Naive thymus-derived CD4-positive, alpha-beta T cell (primary cell): ENCODE data around the gene MAVS. TPM values are rescaled to one million over a fixed set of nuclear protein-coding genes. Genes with fewer than 3 reads are reported as not detected.
"Not testable (repeated sequence)": the region's sequence is repeated elsewhere in the genome, so short reads cannot be mapped to it uniquely, and the experiment has no call there.

Experiments
- ATAC-seq: fragments of 150-1000 bp; cut with Tn5 transposase; 2 replicates; pipeline ENCODE4 v1.10.0; 2021; ENCODE audit warnings: mild to moderate bottlenecking, moderate library complexity
- CTCF ChIA-PET: fragments of 350-600 bp; sonication (Branson Sonifier 250); formaldehyde crosslinking; loops from one replicate; lab custom pipeline; 2021; ENCODE audit warnings: antibody characterized with exemption; lab: Charles Lee
- POLR2A ChIA-PET: fragments of 350-600 bp; sonication (Branson Sonifier 250); formaldehyde crosslinking; loops from one replicate; lab custom pipeline; 2021; ENCODE audit warnings: antibody characterized with exemption, inconsistent platforms; lab: Charles Lee
- DNase-seq, 9 donors: peaks; one replicate each; pipeline versions ENCODE4 v3.0.0 to v3.0.0-alpha.2; 2020 to 2022; ENCODE audit warnings: mixed read lengths in 1 of 9
- H3K27ac ChIP-seq: one replicate; pipeline ENCODE4 v1.7.0; 2013; ENCODE audit warnings: mild to moderate bottlenecking, low read depth, low read length, moderate library complexity
- H3K27me3 ChIP-seq, 2 donors: one replicate each; pipeline ENCODE4 v1.7.0; 2013; ENCODE audit warnings: low read length in 2 of 2, mild to moderate bottlenecking in 2 of 2, moderate library complexity in 2 of 2; ENCODE audit not compliant: control insufficient read depth in 2 of 2, insufficient read depth in 2 of 2
- H3K36me3 ChIP-seq, 3 experiments: 1 replicate in 2 of 3; 2 replicates in 1 of 3; pipeline ENCODE4 v1.7.0; 2013; ENCODE audit warnings: low read length in 3 of 3, mild to moderate bottlenecking in 3 of 3, moderate library complexity in 1 of 3; ENCODE audit not compliant: insufficient read depth in 3 of 3, control insufficient read depth in 2 of 3
- H3K4me1 ChIP-seq, 2 donors: one replicate each; pipeline ENCODE4 v1.7.0; 2013; ENCODE audit warnings: low read length in 2 of 2, mild to moderate bottlenecking in 2 of 2, moderate library complexity in 1 of 2; ENCODE audit not compliant: control insufficient read depth in 2 of 2, insufficient read depth in 2 of 2
- H3K4me3 ChIP-seq: 2 replicates; pipeline ENCODE4 v1.7.0; 2013; ENCODE audit warnings: mild to moderate bottlenecking, low read length
- H3K9me3 ChIP-seq, 3 experiments: 1 replicate in 2 of 3; 2 replicates in 1 of 3; pipeline ENCODE4 v1.7.0; 2013; ENCODE audit warnings: low read length in 3 of 3; ENCODE audit not compliant: control insufficient read depth in 2 of 3
- H3K27ac Mint-ChIP-seq, 9 donors: one replicate each; pipeline ENCODE4 v1.8.0; 2020 to 2022; ENCODE audit warnings: mixed read lengths in 9 of 9, mild to moderate bottlenecking in 8 of 9, moderate library complexity in 5 of 9, inconsistent platforms in 2 of 9
- H3K27me3 Mint-ChIP-seq, 5 donors: one replicate each; pipeline ENCODE4 v1.8.0; 2021 to 2022; ENCODE audit warnings: mixed read lengths in 5 of 5, mild to moderate bottlenecking in 1 of 5
- H3K36me3 Mint-ChIP-seq, 5 donors: one replicate each; pipeline ENCODE4 v1.8.0; 2020 to 2022; ENCODE audit warnings: mixed read lengths in 5 of 5, mild to moderate bottlenecking in 3 of 5, inconsistent platforms in 1 of 5
- H3K4me1 Mint-ChIP-seq, 7 donors: one replicate each; pipeline ENCODE4 v1.8.0; 2020 to 2022; ENCODE audit warnings: mixed read lengths in 7 of 7, mild to moderate bottlenecking in 3 of 7, inconsistent platforms in 1 of 7
- H3K4me3 Mint-ChIP-seq, 10 donors: one replicate each; pipeline ENCODE4 v1.8.0; 2020 to 2022; ENCODE audit warnings: mild to moderate bottlenecking in 10 of 10, mixed read lengths in 10 of 10, moderate library complexity in 6 of 10, inconsistent platforms in 2 of 10
- H3K9me3 Mint-ChIP-seq, 11 donors: one replicate each; pipeline ENCODE4 v1.8.0; 2020 to 2022; ENCODE audit warnings: mixed read lengths in 11 of 11, mild to moderate bottlenecking in 4 of 11, inconsistent platforms in 1 of 11, moderate library complexity in 1 of 11
- intact Hi-C, 2 donors: fragments of 100-400 bp; cut with micrococcal nuclease; formaldehyde crosslinking; loops; one replicate each; pipeline ENCODE4 v1.15.1; 2023
- polyA plus RNA-seq, 2 donors: library from polyadenylated mRNA; unstranded; fragments of 300-500 nt; fragmentation: Illumina TruSeq; gene quantifications; one replicate each; pipeline ENCODE4 v1.2.3, GENCODE V29; 2021
- total RNA-seq, 6 experiments: library from RNA in 5 of 6; stranded (reverse) in 5 of 6; gene quantifications; 1 replicate in 5 of 6; 2 replicates in 1 of 6; pipeline ENCODE4 v1.2.3 and lab custom pipeline; 2021 to 2026

Gene MAVS
- total and polyA plus RNA-seq, 7 experiments from 2014 or later, result 3.5 to 49.9 (median 26.4) TPM

GRCh38 chr20:3876676-3877075 is 30.0 kb downstream of the MAVS start:
- H3K9me3 Mint-ChIP-seq, result no peaks in the 10 kb centered on the region
- H3K4me3 Mint-ChIP-seq, result no peak overlapping the region
- H3K4me1 ChIP-seq, result no peaks in the 10 kb centered on the region
- peaks cover 15 to 33% (median 26%) of the 10 kb centered on the region in 7 donors for H3K4me1 Mint-ChIP-seq
- no peak overlapping the region for H3K4me3 ChIP-seq
- H3K27me3 ChIP-seq, result no peaks in the 10 kb centered on the region
- H3K27me3 Mint-ChIP-seq, result no peaks in the 10 kb centered on the region
- H3K36me3 Mint-ChIP-seq, result peaks cover 0 to 28% (median 9%) of the 10 kb centered on the region in 5 donors
- no peaks in the 10 kb centered on the region for H3K9me3 ChIP-seq
- CTCF ChIA-PET, result no interaction called here
- no peak overlapping the region for H3K27ac ChIP-seq
- ATAC-seq (no peak), DNase-seq (no peak)
- intact Hi-C loops, result no loop called here
- POLR2A ChIA-PET, result interaction anchor here (0.6 to 1.2 kb wide), 3 partner anchors 19 to 129 kb away, joined by 3 to 5 read pairs (median 4); no protein-coding TSS in a partner anchor
- no peak overlapping the region for H3K27ac Mint-ChIP-seq
- peaks cover 0 to 27% (median 0%) of the 10 kb centered on the region in 3 experiments for H3K36me3 ChIP-seq

- peaks cover 11 to 32% (median 15%) of the 10 kb centered on the region in 7 donors for H3K4me1 Mint-ChIP-seq
- H3K36me3 ChIP-seq, result peaks cover 0 to 12% (median 0%) of the 10 kb centered on the region in 3 experiments
- H3K27me3 ChIP-seq, H3K4me3 Mint-ChIP-seq, H3K9me3 ChIP-seq, H3K27ac Mint-ChIP-seq, H3K4me3 ChIP-seq, intact Hi-C loops, DNase-seq, H3K9me3 Mint-ChIP-seq, POLR2A ChIA-PET, ATAC-seq, H3K27me3 Mint-ChIP-seq, H3K27ac ChIP-seq, H3K4me1 ChIP-seq: not testable (repeated sequence)
- CTCF ChIA-PET, result interaction anchor here (0.6 kb wide), 1 partner anchor 1215 kb away, joined by 3 read pairs; the partner anchor contains the start of gene IDH3B
- peaks cover 0 to 16% (median under 1%) of the 10 kb centered on the region in 5 donors for H3K36me3 Mint-ChIP-seq
Observed at GRCh38 chr20:3878921-3879274, 32.3 kb downstream of the MAVS start.

GRCh38 chr20:3885715-3886114 is 39.1 kb downstream of the MAVS start:
- no peak for DNase-seq
- Mint-ChIP-seq H3K27ac (peak overlapping the region in 1 of 9 donors; percentile 47), H3K9me3 (peaks cover 0 to 2% (median 0%) of the 10 kb centered on the region in 11 donors), H3K4me3 (no peak overlapping the region), H3K4me1 (peaks cover 20 to 38% (median 25%) of the 10 kb centered on the region in 7 donors), H3K27me3 (no peaks in the 10 kb centered on the region), H3K36me3 (peaks cover 0 to 21% (median 7%) of the 10 kb centered on the region in 5 donors)
- H3K27ac ChIP-seq, result no peak overlapping the region
- no peaks in the 10 kb centered on the region for H3K9me3 ChIP-seq
- intact Hi-C loops, result loop anchor here in 1 of 2 donors (5.0 kb wide), 2 partner anchors 38 to 42 kb away; partner anchors contain the start of gene MAVS
- no peak overlapping the region for H3K4me3 ChIP-seq
- no peak for ATAC-seq
- no peaks in the 10 kb centered on the region for H3K27me3 ChIP-seq
- POLR2A ChIA-PET, result interaction anchor here (0.8 kb wide), 1 partner anchor 16 kb away, joined by 3 read pairs; no protein-coding TSS in a partner anchor
- peaks cover 0 to 5% of the 10 kb centered on the region in 2 donors for H3K4me1 ChIP-seq
- H3K36me3 ChIP-seq, result peaks cover 0 to 3% (median 0%) of the 10 kb centered on the region in 3 experiments
- CTCF ChIA-PET, result no interaction called here

GRCh38 chr20:3887876-3888620 is 41.4 kb downstream of the MAVS start:
- no peaks in the 10 kb centered on the region for H3K27me3 ChIP-seq
- no peaks in the 10 kb centered on the region for H3K9me3 ChIP-seq
- ChIA-PET POLR2A (interaction anchor here (0.6 to 1.8 kb wide), 6 partner anchors 57 to 198 kb away, joined by 3 to 10 read pairs (median 4); partner anchors contain the start of gene SPEF1), CTCF (interaction anchor here (0.6 to 1.0 kb wide), 2 partner anchors 21 to 80 kb away, joined by 3 to 4 read pairs; no protein-coding TSS in a partner anchor)
- H3K4me1 ChIP-seq, result peaks cover 10 to 20% of the 10 kb centered on the region in 2 donors
- intact Hi-C loops, result loop anchor here (1.0 to 5.0 kb wide), 6 partner anchors 39 to 197 kb away; partner anchors contain the start of genes CDC25B (in 1 of the 2), CENPB (in 1 of the 2) and MAVS (in 1 of the 2)
- H3K4me3 ChIP-seq, result peak overlapping the region; percentile 82
- DNase-seq (peak in 1 of 9 donors; percentile 5), ATAC-seq (no peak)
- Mint-ChIP-seq H3K27ac (peak overlapping the region; percentile 87 to 97 (median 95)), H3K36me3 (peaks cover 0 to 33% (median 9%) of the 10 kb centered on the region in 5 donors), H3K4me1 (peaks cover 36 to 56% (median 47%) of the 10 kb centered on the region in 7 donors), H3K27me3 (no peaks in the 10 kb centered on the region), H3K4me3 (peak overlapping the region; percentile 93 to 98 (median 96)), H3K9me3 (no peaks in the 10 kb centered on the region)
- H3K36me3 ChIP-seq, result peaks cover 0 to 3% (median 0%) of the 10 kb centered on the region in 3 experiments
- H3K27ac ChIP-seq, result peak overlapping the region; percentile 91

GRCh38 chr20:3888622-3889488 is 42.2 kb downstream of the MAVS start, which contains the start of gene PANK2:
Gene PANK2 (plus strand): TSS chr20:3889387.
- ATAC-seq, result peak; percentile 98
- ChIA-PET CTCF (no interaction called here), POLR2A (interaction anchor here (0.6 to 1.8 kb wide), 3 partner anchors 56 to 197 kb away, joined by 4 to 10 read pairs (median 5); no protein-coding TSS in a partner anchor)
- Mint-ChIP-seq H3K27ac (peak within 1 kb of the TSS; percentile 87 to 99 (median 97)), H3K4me3 (peak within 1 kb of the TSS; percentile 96 to 100 (median 98)), H3K4me1 (peaks cover 42 to 64% (median 55%) of the 10 kb centered on the region in 7 donors), H3K27me3 (no peaks in the 10 kb centered on the region), H3K36me3 (peaks cover 0 to 36% (median 12%) of the 10 kb centered on the region in 5 donors), H3K9me3 (no peaks in the 10 kb centered on the region)
- DNase-seq, result peak; percentile 85 to 96 (median 94)
- Histone ChIP-seq H3K4me3 (peak within 1 kb of the TSS; percentile 82), H3K27ac (peak within 1 kb of the TSS; percentile 91), H3K4me1 (peaks cover 10 to 25% of the 10 kb centered on the region in 2 donors), H3K9me3 (no peaks in the 10 kb centered on the region), H3K36me3 (peaks cover 0 to 3% (median 0%) of the 10 kb centered on the region in 3 experiments), H3K27me3 (no peaks in the 10 kb centered on the region)
- intact Hi-C loops, result loop anchor here (1.0 to 5.0 kb wide), 14 partner anchors 18 to 196 kb away; partner anchors contain the start of genes AP5S1 (in 2 of the 2), CDC25B (in 2 of the 2), MAVS (in 2 of the 2) and RNF24 (in 2 of the 2)
